Lung microvascular endothelial cell (primary cell): ENCODE results near the gene TRIL. TPM values are rescaled to one million over a fixed set of nuclear protein-coding genes. Genes with fewer than 3 reads are reported as not detected.

Source experiments
- DNase-seq, 2 donors: peaks; one replicate each; pipeline versions ENCODE4 v3.0.0 to v3.0.0-alpha.2; 2010; ENCODE audit warnings: low read depth in 2 of 2
- total RNA-seq: library from RNA; depleted of rRNA; stranded (reverse); fragments of >200 nt; gene quantifications from 2 replicates; pipeline ENCODE4 v1.2.1, GENCODE V29; 2014

Gene TRIL
- total RNA-seq, 1 donor from 2014 or later: 83.9 TPM

DNA sequence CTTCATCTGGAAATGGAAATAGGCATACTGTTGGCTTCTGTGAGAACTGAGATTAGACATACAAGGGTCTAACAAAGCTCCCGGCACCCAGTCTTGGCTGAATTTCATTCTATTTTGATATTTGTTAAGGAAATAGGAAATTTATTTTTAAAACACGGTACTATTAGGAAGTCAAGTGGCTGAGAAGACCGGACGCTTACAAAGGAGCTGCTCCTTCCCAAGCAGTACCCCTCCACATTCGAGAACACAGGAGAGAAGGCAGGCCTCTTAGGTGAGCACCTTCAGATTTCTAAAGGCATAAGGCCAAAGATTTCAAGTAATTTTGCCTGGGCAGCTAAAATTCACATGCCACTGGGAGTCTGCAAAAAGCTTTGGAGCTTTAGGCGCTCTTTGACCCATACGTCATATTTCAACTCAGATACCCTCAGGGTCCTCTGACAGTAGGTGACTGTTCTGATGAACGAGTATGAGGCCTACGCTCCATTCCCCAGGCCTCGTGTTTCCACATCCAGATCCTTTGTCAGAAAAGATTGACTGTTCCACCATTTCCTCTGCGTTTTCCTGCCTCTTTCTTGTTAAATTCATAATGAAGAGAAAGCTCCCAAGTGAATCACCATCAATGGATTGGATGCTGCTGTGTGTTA lies 17.3 kb downstream of the TRIL start:
- DNase-seq: no peak

DNA sequence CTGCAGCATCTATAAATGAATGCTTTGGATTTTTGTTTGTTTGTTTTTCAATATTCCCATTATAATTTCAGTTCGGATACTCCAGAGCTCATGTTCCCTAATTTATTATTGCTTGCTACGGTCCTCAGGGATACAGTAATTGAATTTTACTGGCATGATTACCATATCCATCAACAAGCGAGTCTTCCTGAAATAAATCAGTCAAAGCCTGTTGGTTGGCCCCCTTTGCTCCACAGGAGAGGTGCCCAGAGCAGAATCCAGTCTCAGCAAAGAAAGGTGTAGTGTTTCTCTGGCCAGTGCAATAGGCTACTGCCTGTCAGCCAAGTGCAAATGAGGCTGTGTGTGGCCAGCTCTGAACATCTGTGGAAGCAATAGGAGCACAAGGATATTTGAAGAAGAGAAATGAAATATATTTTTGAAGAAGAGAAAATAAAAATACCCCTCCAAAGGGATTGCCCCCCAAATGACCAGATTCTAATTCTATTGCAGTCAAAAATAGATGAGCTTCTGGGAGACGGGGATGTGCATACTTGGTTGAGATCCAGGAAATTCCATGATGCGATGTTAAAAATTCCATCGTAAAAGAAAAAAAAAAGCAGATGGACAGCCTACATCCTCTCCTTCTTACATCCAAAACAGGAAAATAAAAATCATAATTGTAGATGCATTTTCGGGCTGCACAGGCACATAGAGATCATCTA lies 18.1 kb downstream of the TRIL start:
- peak in 1 of 2 donors; percentile 35 for DNase-seq

DNA sequence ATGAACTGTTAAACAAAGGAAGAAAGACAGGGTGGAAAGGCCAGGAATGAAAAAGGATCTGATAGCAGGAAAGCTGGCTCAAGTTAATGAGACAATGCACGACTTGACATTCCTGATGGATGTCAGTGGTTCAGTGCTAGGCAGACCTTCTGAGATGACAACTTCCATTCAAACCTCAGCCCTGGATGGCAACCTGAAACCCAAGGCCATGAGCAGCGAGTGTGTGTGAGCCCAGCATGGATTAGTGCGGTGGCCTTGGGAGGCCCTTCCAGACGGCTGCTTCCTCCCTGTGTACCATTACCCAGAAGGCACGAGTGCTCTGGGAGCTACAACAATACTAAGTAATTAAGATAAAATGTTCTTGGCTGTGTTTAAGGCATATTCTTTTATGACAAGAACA lies 18.8 kb downstream of the TRIL start:
- no peak for DNase-seq

DNA sequence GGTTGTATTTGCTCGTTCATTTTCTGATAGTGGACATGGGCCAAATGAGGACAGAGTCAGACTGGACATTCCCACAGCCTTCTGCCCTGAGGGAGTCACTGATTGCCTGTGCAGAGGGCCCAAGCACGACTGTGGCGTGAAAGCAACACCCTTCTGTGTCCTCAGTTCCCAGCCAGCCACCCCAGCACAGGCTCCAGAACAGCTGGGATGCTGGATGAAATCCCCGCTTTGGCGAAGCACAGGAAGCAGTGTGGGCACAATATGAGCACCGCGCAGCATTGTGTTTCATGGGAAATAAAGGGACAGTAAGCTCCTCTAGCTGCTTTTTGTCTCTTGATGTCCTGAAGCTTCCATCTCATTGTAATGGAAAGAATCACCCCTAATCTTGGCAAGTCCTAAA lies 20.5 kb downstream of the TRIL start:
- no peak for DNase-seq

DNA sequence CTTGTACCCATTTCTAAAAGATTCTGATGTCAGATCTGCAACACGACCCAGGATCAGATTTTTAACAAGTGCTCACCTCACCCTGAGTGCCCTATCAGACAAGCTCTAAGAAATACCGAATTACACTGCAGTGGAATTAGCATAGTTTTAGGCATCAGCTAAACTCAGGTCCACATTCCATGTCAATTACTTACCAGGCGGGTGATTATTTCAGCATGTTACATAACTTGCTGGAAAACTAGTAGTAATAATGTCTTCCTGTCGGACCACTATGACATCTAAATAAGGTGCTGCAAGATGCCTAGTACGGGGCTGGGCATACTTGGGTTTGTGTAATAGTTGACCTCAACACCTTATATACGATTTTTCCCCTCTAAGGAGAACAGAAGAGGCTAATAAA lies 21.0 kb downstream of the TRIL start:
- DNase-seq: no peak

DNA sequence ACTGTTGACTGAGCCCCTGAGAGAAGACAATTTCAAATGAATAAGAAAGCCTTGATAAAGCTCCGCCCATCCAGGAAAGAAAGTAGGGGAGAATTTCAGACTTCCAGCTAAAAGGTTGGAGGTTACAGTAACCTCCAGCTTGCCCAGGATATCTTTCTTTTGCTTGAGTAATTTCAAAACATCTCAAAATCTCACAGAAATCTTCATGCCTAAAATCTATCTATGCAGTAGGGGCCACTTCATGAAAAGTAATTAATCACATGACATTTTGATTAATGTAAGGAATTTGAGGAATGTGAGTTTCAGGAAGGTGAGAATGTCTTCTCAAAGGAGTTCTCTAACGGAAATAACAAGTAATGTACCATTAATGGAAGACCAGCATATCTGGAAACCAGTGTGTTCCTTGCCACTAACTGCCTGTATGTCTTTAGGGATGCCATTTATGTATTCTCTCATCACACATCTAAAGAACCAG lies 24.2 kb downstream of the TRIL start:
- peak in 1 of 2 donors; percentile 24 for DNase-seq

DNA sequence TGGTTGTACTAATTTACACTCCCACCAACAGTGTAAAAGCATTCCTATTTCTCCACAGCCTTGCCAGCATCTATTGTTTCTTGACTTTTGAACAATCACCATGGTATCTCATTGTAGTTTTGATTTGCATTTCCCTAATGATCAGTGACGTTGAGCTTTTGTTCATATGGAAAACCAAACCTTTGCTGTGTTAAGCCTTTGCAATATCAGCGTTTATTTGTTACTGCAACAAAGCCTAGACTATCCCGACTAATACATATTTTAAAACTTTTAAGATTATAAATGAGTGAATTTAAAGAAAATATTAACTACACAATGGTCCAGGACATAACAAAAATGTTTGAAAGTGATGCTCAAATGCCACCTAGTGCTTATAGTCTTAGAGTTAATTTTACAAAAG lies 26.6 kb downstream of the TRIL start:
- no peak for DNase-seq

DNA sequence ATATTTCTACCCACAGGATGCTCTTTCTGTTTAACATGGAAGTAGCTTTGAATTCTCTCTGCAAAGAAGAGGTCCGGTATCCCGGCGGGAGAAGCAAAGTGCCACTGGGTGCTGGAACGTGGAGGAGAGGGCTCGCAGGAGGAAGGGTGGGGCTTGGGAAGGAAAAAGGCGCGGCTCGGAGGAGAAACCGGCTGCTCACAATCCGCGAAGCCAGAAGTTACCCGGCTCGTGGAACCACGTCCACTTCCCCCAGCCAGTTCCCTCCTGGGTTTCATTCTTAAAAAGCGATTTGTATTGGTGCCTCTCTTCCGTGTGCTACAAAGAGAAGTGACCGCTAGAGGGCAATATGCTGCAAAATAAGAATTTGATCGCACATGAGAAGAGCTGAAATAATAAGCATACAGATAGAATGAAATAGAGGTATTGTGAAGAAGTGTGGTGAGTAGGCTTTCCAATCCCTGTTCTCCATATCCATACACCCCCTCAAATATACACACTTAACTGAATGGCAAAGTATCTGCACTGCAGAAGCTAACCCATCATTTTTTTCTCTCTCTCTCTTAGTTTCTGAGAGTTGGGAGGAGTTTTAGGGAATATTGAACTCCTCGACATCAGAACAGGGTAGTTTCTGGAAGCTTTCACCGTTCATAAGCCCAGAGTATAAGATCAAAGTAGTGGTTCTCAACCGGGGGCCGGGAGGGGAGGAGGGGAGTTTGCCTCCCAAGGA lies 31.1 kb downstream of the TRIL start:
- peak; percentile 86 to 91 for DNase-seq

DNA sequence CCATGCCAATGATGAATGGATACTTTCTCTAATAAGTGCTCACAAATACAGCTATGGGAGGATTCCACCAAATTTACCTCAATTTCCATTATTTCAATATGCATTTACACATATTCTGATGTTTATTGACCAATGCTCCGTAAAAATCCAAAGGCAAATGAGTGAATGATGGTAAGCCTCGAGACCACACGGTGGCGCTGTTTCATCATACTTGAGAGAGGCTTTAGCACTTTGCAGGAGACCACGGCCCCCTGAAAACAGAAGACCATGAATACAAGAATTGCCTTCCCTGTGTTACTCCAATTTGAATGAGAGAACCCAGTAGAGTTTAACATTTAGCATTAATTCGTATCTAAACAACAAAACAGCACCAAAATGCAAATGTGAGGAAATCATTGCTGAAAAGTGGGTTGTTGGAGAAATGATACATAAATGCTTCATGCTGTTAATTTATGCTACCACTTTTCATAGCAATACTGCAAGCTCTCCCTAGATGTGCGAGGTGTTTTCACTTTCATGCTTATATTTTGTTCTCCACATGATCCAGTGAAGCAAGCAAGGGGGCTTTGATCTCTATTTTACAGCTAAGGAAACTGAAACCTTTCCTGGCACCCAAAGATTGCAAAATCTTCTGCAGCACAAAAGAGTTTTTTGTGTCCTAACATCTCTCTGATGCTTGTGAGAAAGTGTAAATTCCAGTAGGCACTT lies 35.4 kb downstream of the TRIL start:
- DNase-seq: peak; percentile 81 to 90

DNA sequence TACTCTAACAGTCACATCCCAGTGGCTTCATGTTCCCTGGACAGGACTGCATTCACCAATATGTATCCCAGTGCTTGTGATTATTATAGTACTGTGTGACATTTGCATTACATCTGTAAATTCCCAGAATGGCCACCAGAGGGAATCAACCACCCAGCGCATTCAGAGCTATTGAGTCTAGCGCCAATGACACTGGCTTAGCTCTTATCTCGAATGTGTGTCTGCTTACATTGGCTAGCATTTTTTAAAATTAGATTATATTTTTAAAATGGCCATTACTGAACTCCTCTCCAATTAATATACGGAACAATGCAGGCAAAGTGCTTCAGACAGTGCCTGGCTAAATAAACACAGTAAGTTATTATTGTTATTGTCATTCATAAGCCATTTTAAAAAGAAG lies 36.3 kb downstream of the TRIL start:
- DNase-seq: peak; percentile 72 to 86

DNA sequence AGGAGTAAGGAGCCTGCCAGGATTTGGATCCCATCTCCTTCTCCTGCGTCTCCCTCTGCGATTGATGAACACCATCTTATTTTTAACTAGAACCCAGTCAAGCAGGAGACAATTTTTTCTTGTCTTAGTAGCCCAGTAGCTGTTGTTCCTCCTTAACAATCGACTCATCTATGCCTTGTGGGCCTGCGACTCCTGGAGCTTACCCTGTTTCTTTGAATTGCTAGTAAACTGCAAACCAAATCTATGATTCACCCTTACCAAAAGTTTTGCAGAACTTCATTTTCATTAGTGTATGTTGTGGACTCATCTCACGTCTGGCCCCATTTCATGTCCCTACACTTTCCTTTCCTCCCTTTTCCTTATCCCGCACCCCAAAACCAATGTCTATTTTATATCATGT lies 37.7 kb downstream of the TRIL start:
- no peak for DNase-seq

DNA sequence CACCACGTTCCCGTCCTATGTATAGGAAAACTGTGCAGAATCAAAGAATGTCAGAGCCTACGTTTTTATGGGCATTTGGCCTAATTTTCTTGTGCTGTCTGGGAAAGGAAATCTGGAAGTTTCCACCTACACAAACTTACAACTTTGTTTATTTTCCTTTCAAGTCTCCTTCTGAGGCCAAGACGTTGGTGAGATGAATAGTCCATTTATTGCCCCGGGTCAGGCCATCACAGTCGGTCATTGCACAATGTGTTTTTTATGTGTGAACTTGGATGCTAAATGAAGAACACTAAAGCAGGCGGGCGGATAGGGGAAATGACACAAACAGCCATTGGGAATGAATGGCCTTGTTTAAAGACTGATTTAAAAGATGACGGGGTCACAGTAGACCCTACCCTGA lies 38.6 kb downstream of the TRIL start:
- peak in 1 of 2 donors; percentile 48 for DNase-seq

DNA sequence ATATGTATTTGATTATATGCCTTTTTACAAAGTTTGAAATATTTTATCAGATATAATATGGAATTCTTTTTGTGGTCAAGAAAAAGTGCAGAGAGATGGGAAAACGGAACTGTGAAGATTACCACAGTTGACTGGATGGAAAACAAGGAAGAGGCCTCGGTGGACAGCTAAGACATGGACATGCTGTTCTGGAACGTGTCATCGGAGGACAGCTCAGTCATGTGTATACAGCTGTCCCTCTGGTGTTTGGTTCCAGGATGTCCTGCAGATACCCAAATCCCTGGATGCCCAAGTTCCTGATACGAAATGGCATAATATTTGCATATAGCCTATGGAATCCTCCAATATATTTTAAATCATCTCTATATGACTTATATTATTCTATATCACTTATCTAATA lies 49.4 kb downstream of the TRIL start:
- no peak for DNase-seq

DNA sequence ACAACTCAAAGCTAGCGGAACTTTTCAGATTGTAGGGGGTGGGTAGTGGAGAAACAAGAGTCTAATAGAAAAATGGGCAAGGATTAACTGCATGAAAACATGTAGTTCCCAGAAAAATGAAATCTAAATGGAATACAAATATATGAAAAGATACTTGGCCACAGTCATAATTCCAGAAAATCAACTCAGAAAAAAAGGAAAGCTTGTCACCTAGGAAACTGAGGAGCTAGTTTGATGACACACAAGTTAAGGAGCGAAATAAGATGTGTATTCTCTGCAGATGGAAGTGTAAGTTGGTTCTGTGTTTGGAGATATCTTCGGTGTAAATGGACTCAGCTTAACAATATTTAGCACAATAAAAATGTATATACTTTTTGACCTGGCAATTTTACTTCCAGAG lies 52.7 kb downstream of the TRIL start:
- DNase-seq: no peak

DNA sequence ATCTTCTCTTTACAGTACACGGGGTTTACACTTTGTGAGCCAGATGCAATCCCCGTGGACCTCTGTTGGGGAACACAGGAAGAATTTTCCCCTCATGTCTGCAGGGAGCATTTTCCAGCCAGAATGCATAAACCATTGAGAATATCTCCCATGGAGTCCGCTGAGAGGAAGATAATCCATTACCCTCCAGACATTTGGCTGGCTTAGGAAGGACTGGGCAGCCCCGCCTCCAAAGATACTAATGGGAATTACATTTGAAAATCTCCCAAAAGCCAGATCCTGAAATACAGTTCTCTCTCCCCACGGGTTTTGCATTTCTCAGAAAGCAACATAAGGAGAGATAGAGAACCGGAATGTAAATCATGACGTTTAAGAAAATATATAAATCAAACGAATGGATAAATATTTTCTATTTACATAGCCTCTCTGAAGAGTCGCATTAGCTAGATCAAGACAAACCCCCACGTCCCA lies 53.5 kb downstream of the TRIL start:
- no peak for DNase-seq

DNA sequence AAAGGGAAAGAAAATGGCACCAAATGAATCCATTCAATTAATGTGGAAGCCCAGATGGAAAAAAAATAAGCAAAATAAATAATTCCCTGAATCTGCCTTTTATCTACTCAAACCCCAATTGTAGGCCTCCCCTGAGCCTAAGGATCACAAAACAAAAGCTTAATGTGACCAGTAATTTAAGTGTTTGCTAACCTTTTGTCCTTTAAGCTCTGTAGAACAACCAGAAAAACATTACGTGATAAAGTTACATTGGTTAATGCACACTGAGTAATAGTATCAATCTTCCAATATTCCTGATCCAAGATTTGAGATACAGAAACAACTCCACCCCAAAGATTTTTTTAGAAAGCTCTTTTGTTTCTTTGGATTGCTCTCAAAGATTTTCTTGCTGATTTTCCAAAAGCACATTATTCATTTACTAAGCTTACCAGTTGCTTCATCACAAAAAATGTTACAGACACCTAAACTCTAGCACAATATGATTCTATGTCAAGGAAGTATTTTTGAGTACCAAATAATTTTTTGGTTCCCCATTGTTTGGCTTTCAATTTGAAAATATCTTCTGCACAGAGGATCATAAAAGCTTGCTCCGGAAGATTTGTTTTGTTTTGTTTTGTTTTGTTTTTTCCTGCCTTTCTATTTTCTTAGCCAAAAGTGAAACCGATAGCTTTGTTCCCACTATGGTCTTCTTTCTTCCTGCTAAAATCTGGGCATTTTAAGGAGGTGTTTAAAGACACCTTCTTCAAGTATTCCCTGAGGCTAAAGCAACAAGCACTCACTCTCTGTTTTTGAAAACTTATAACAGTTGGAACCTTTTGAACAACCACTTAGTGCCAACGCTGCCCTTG lies 54.2 kb downstream of the TRIL start:
- DNase-seq: no peak

Other genes with a start within 250 kb of the TRIL start
- gene CPVL, start 188.2 kb upstream of the TRIL start, total RNA-seq: 0.22 and 0.40 TPM in 2 replicates
- gene CHN2, start 236.4 kb upstream of the TRIL start, total RNA-seq: 0.44 and 0.79 TPM in 2 replicates